ENCODE results near the gene IRF1. TPM values are rescaled to one million over a fixed set of nuclear protein-coding genes. Genes with fewer than 3 reads are reported as not detected.

IRF1 gene
- total and polyA plus RNA-seq, 4 donors, result 32.9 to 141 (median 68.5) TPM

DNA sequence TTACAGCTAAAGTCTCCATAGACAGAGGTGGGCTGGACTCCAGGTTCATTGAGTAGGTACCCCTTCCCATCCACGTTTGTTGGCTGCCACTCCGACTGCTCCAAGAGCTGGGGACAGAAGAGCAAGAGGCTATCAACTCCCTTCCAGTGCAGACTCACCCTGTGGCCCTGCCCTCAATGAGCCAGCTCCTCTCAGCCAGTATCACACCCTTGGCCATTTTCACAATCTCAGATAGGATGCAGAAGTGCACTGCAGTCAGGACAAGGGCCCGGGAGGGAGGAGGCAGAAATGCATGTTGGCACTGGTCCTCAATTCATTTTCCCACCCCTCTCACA, 6.2 kb downstream of the IRF1 start:
- no peak for TF ChIP-seq CTCF (IDR thresholded peaks at IDR 0.05; ENCODE audit: control extremely low read depth, extremely low read depth)
- WGBS, 2 donors, result 66 to 73% methylated on average over 3 of the region's 3 CpGs
- peak overlapping the region in 1 of 2 donors; percentile 30 for H3K27ac ChIP-seq (ENCODE audit: low read depth in 1 of 2, low read length in 1 of 2)
- no peak for DNase-seq
- H3K9me3 ChIP-seq (ENCODE audit: control insufficient read depth in 4 of 4, insufficient read depth in 3 of 4, low read length in 3 of 4), result no peaks in the 10 kb centered on the region
- no peak overlapping the region for H3K9ac ChIP-seq (ENCODE audit: insufficient read depth in 1 of 2, low read length in 2 of 2)
- H3K4me1 ChIP-seq (ENCODE audit: control insufficient read depth in 5 of 5, insufficient read depth in 5 of 5, low read length in 5 of 5), result peaks cover 0 to 30% (median 6%) of the 10 kb centered on the region in 5 donors
- H3K36me3 ChIP-seq (ENCODE audit: control insufficient read depth in 4 of 4, insufficient read depth in 4 of 4, low read length in 4 of 4), result peaks cover 14 to 57% (median 27%) of the 10 kb centered on the region in 4 donors
- ATAC-seq (ENCODE audit: insufficient read depth, low FRiP score), result no peak
- no peak overlapping the region for H3K4me3 ChIP-seq
- H3K27me3 ChIP-seq (ENCODE audit: control insufficient read depth in 3 of 3, insufficient read depth in 3 of 3, low read length in 2 of 3), result no peaks in the 10 kb centered on the region

GRCh38 chr5:132483661-132484390, 6.7 kb downstream of the IRF1 start:
- DNase-seq, result no peak
- Histone ChIP-seq H3K4me1 (ENCODE audit: control insufficient read depth in 5 of 5, insufficient read depth in 5 of 5, low read length in 5 of 5) (peaks cover 0 to 29% (median 2%) of the 10 kb centered on the region in 5 donors), H3K9me3 (ENCODE audit: control insufficient read depth in 4 of 4, insufficient read depth in 3 of 4, low read length in 3 of 4) (no peaks in the 10 kb centered on the region), H3K27ac (ENCODE audit: low read depth in 1 of 2, low read length in 1 of 2) (peak overlapping the region in 1 of 2 donors; percentile 32), H3K9ac (ENCODE audit: insufficient read depth in 1 of 2, low read length in 2 of 2) (no peak overlapping the region), H3K4me3 (no peak overlapping the region), H3K27me3 (ENCODE audit: control insufficient read depth in 3 of 3, insufficient read depth in 3 of 3, low read length in 2 of 3) (no peaks in the 10 kb centered on the region), H3K36me3 (ENCODE audit: control insufficient read depth in 4 of 4, insufficient read depth in 4 of 4, low read length in 4 of 4) (peaks cover 14 to 57% (median 27%) of the 10 kb centered on the region in 4 donors)
- no peak for ATAC-seq (ENCODE audit: insufficient read depth, low FRiP score)
- WGBS, 2 donors, result 79 to 84% methylated on average over 7 of the region's 7 CpGs
- no peak for TF ChIP-seq CTCF (IDR thresholded peaks at IDR 0.05; ENCODE audit: control extremely low read depth, extremely low read depth)

DNA sequence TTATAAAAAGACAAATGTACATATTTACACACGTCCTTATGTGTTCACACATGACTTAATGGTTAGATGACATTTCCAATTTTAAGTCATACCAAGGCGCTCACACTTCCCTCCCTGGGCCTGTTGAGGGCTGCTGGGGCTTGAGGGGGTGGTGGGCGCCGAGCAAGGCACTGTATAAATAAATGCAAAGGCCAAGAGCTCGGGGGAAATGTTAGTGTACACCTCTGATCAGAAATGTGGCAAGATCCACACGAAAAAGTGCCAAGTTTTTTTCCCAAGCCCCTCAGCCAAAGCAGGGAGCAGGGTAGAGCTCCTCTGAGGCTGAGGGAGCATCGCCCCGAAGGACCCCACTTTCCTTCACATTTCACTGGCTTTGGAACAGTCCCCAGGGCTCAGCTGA, 7.5 kb downstream of the IRF1 start:
- Histone ChIP-seq H3K27ac (ENCODE audit: low read depth in 1 of 2, low read length in 1 of 2) (no peak overlapping the region), H3K27me3 (ENCODE audit: control insufficient read depth in 3 of 3, insufficient read depth in 3 of 3, low read length in 2 of 3) (no peaks in the 10 kb centered on the region), H3K4me3 (no peak overlapping the region), H3K9ac (ENCODE audit: insufficient read depth in 1 of 2, low read length in 2 of 2) (no peak overlapping the region), H3K4me1 (ENCODE audit: control insufficient read depth in 5 of 5, insufficient read depth in 5 of 5, low read length in 5 of 5) (peaks cover 0 to 34% (median 6%) of the 10 kb centered on the region in 5 donors), H3K9me3 (ENCODE audit: control insufficient read depth in 4 of 4, insufficient read depth in 3 of 4, low read length in 3 of 4) (no peaks in the 10 kb centered on the region), H3K36me3 (ENCODE audit: control insufficient read depth in 4 of 4, insufficient read depth in 4 of 4, low read length in 4 of 4) (peaks cover 14 to 56% (median 26%) of the 10 kb centered on the region in 4 donors)
- no peak for TF ChIP-seq CTCF (IDR thresholded peaks at IDR 0.05; ENCODE audit: control extremely low read depth, extremely low read depth)
- WGBS, 2 donors, result 70 to 74% methylated on average over 8 of the region's 8 CpGs
- no peak for ATAC-seq (ENCODE audit: insufficient read depth, low FRiP score)
- no peak for DNase-seq

Measured in lung (tissue), 12 donors.